ENCODE measurements around the gene S100A7A. TPM values are rescaled to one million over a fixed set of nuclear protein-coding genes. Genes with fewer than 3 reads are reported as not detected.

S100A7A gene
- total and polyA plus RNA-seq, 2 of the 4 experiments (the other 2 are of a cell fraction) = not detected

DNA sequence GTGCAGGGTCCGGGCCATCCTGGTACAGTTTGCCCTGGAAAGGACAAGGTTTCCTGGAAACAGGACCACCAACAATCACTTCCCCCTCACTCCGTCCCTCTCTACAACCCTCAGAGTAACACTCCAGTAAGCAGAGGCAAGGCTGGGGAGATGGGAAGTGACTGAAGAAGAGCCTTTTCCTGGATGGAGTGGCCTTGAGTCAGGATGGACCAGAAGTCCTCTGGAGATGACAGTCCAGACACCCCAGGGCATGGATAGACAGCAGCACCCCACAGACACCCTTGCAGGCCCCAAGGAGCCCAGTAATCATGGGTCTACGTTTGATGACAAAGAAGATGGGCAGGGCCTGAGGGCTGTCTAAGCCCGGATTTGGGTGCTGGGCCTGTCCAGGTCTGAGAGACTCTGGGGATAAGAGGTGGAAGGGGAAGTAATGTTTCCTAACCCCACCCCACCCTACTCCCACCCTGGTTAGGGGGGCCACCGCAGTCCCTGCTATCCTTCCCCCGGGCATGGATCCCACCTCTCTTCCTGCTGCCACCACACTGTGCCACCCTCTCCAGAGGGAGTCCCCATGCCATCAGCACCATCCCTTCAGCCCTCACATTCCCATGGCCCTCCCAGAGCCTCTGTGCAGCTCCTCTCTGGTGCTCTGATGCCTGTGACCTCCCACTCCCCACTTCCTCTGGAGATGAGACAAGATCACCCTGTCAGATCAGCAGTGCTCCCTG, 18.2 kb upstream of the S100A7A start:
- intact Hi-C loops (cut with micrococcal nuclease) = no loop called here
- H4K91ac ChIP-seq (ENCODE audit: insufficient read depth, low read depth, low read length) = no peak overlapping the region
- peaks cover 7% of the 10 kb centered on the region; the same call in 1 of the 2 replicates for H3K27me3 ChIP-seq (ENCODE audit: control insufficient read depth, insufficient read depth, low read length)
- no peak overlapping the region for H2AFZ ChIP-seq (replicated peaks; ENCODE audit: low read length, poor library complexity)
- no TSS peak for BruUV-seq (replicated peaks)
- H4K8ac ChIP-seq (ENCODE audit: low read depth in 2 of 2, low read length in 2 of 2) = no peak overlapping the region
- H3K9me1 ChIP-seq (ENCODE audit: insufficient read depth, low read length) = no peaks in the 10 kb centered on the region
- no peaks in the 10 kb centered on the region for H3K79me1 ChIP-seq (ENCODE audit: low read depth in 1 of 2, low read length in 2 of 2)
- H4K5ac ChIP-seq (ENCODE audit: low read depth, low read length) = no peak overlapping the region
- in situ Hi-C loops (cut with MboI; ENCODE audit: low sequenced_read_pairs) = no loop called here
- POLR2A ChIA-PET (ENCODE audit: unreplicated experiment) = no interaction called here
- no peak overlapping the region for H3K14ac ChIP-seq (replicated peaks; ENCODE audit: low read depth, low read length)
- no peak overlapping the region for H2AK5ac ChIP-seq (ENCODE audit: low read depth, low read length)
- CTCF ChIA-PET = interaction anchor here (0.6 kb wide), 1 partner anchor 51 kb away, joined by 5 read pairs; no protein-coding TSS in a partner anchor
- no peak overlapping the region for H3K4ac ChIP-seq (ENCODE audit: low read depth, low read length)
- H2BK20ac ChIP-seq (ENCODE audit: low read depth, low read length) = no peak overlapping the region
- H3K9me3 ChIP-seq (ENCODE audit: control insufficient read depth, insufficient read depth, low read length) = no peaks in the 10 kb centered on the region
- H3K23ac ChIP-seq (ENCODE audit: low read depth, low read length) = no peak overlapping the region
- ATAC-seq (ENCODE audit: low read depth) (no peak), DNase-seq (no peak)
- no peak overlapping the region for H3K18ac ChIP-seq (ENCODE audit: low read depth, low read length)
- no peak overlapping the region for H3K4me2 ChIP-seq (ENCODE audit: low read depth, low read length)
- 70% methylated on average over 2 of the region's 6 CpGs; no CpG with 5 or more reads in 1 of the 2 experiments for WGBS, 2 experiments (ENCODE audit: extremely low coverage in 2 of 2, insufficient read length in 1 of 2)
- H3K27ac ChIP-seq (ENCODE audit: insufficient read depth, low read length) = no peak overlapping the region
- no peak overlapping the region for H3K9ac ChIP-seq (ENCODE audit: low read depth, low read length)
- no peak overlapping the region for H2BK5ac ChIP-seq (ENCODE audit: low read depth, low read length, poor library complexity, severe bottlenecking)
- H3K36me3 ChIP-seq (ENCODE audit: control insufficient read depth, insufficient read depth, low read length) = no peaks in the 10 kb centered on the region
- H2AK9ac ChIP-seq (replicated peaks; ENCODE audit: low read depth, low read length, poor library complexity) = peak overlapping the region; percentile 55
- TF ChIP-seq POLR2A (IDR thresholded peaks at IDR 0.05; ENCODE audit: low read depth, low read length) (no peak), SMC3 (IDR thresholded peaks at IDR 0.05; ENCODE audit: low read depth, low read length) (no peak), BHLHE40 (IDR thresholded peaks at IDR 0.05; ENCODE audit: low read depth, low read length) (no peak), NFE2L2 (IDR thresholded peaks at IDR 0.05; ENCODE audit: low read depth, low read length) (no peak)
- TF ChIP-seq, protein P1, sequence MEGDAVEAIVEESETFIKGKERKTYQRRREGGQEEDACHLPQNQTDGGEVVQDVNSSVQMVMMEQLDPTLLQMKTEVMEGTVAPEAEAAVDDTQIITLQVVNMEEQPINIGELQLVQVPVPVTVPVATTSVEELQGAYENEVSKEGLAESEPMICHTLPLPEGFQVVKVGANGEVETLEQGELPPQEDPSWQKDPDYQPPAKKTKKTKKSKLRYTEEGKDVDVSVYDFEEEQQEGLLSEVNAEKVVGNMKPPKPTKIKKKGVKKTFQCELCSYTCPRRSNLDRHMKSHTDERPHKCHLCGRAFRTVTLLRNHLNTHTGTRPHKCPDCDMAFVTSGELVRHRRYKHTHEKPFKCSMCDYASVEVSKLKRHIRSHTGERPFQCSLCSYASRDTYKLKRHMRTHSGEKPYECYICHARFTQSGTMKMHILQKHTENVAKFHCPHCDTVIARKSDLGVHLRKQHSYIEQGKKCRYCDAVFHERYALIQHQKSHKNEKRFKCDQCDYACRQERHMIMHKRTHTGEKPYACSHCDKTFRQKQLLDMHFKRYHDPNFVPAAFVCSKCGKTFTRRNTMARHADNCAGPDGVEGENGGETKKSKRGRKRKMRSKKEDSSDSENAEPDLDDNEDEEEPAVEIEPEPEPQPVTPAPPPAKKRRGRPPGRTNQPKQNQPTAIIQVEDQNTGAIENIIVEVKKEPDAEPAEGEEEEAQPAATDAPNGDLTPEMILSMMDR (conservative IDR thresholded peaks at IDR 0.05; ENCODE audit: low read depth, low read length) = no peak
- no peak overlapping the region for H3K4me3 ChIP-seq (ENCODE audit: insufficient read depth, low read depth, low read length)
- H2BK15ac ChIP-seq (ENCODE audit: low read depth, low read length) = no peak overlapping the region
- H3K4me1 ChIP-seq (ENCODE audit: control insufficient read depth, insufficient read depth, low read length) = no peaks in the 10 kb centered on the region
- dilution Hi-C loops (cut with HindIII; ENCODE audit: low sequenced_read_pairs, unreplicated experiment) = no loop called here
- H2BK120ac ChIP-seq (ENCODE audit: low read depth, low read length) = no peak overlapping the region
- no peak overlapping the region for H3K56ac ChIP-seq (ENCODE audit: extremely low read depth, insufficient read depth, low read length)
- no peaks in the 10 kb centered on the region for H4K20me1 ChIP-seq (ENCODE audit: insufficient read depth, low read length)

All from IMR-90 (cell line).